Type B pancreatic cell (in vitro differentiated cells): ENCODE measurements around the gene DBP. TPM values are rescaled to one million over a fixed set of nuclear protein-coding genes. Genes with fewer than 3 reads are reported as not detected.

Experiments used
- DNase-seq: peaks from one replicate; pipeline ENCODE4 v3.0.0; 2021; ENCODE audit warnings: mixed read lengths; ENCODE audit not compliant: unreplicated experiment; ENCODE audit errors: extremely low spot score
- H3K27ac Mint-ChIP-seq: 2 replicates; pipeline ENCODE4 v1.8.0; 2021; ENCODE audit warnings: mild to moderate bottlenecking, mixed read lengths
- H3K27me3 Mint-ChIP-seq: 2 replicates; pipeline ENCODE4 v1.8.0; 2021; ENCODE audit warnings: mixed read lengths
- H3K36me3 Mint-ChIP-seq: 2 replicates; pipeline ENCODE4 v1.8.0; 2021; ENCODE audit warnings: mixed read lengths
- H3K4me1 Mint-ChIP-seq: one replicate; pipeline ENCODE4 v1.8.0; 2021; ENCODE audit warnings: mixed read lengths; ENCODE audit not compliant: unreplicated experiment
- H3K4me3 Mint-ChIP-seq: 2 replicates; pipeline ENCODE4 v1.8.0; 2021; ENCODE audit warnings: mild to moderate bottlenecking, mixed read lengths
- H3K9me3 Mint-ChIP-seq: 2 replicates; pipeline ENCODE4 v1.8.0; 2021; ENCODE audit warnings: mixed read lengths
- total RNA-seq: library from RNA; stranded (reverse); gene quantifications from 2 replicates; pipeline ENCODE4 v1.2.1, GENCODE V29; 2021; ENCODE audit warnings: low replicate concordance
- TF ChIP-seq, protein P1 (sequence below): fragments of 200-600 bp; sonication (generic); conservative IDR thresholded peaks from 2 replicates; pipeline ENCODE4 v1.5.0; 2021; ENCODE audit warnings: antibody characterized with exemption, mild to moderate bottlenecking

Gene DBP
- total RNA-seq, 1 donor from 2014 or later = 31.5 TPM

DNA sequence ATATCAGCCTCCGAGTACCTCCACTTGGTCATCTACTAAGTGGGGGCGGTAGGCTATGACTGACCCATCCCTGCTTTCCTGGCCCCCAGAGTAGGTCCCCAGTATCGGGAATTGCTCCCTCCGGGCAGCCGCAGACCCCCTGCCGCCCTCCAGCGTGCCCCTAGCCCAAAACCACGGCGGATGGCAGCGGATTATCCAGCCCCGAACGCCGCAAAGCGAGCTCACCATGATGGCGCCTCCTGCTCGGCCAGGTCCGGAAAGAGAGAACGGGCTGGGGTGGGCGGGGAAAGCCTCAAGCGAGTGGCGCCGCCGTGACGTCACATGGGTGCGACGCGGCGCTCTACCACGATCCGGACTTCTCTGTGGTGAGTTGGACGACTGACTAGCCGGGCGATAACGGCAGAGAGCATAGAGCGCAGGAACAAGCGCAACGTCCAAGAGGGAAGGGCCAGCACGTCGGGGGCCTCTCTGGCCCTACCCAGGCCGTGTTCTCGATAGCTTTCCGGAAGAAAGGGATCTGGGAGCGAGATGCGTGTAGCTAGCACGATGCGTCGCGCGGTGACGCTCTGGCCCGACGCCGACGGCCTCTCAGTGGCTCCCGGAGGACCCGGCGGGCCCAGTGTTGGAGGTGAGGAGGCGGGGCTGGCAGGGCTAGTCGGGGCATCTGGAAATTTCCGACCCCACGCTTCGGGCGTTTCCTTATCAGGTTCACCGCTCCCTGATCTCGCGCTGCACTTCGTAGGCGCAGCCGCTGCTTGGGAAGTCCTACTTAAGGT lies 18.1 kb downstream of the DBP start, which contains the start of the genes RPL18 and SPHK2:
RPL18 (minus strand) TSS at position 263 of the 776 bp plus-strand sequence; CDS start at position 228, 35 bp downstream.
SPHK2 (plus strand) TSS at position 591 of the 776 bp plus-strand sequence. CDS start 1,009 bp downstream, outside the sequence.
- peak within 1 kb of the TSS; percentile 97 for H3K4me3 Mint-ChIP-seq

DNA sequence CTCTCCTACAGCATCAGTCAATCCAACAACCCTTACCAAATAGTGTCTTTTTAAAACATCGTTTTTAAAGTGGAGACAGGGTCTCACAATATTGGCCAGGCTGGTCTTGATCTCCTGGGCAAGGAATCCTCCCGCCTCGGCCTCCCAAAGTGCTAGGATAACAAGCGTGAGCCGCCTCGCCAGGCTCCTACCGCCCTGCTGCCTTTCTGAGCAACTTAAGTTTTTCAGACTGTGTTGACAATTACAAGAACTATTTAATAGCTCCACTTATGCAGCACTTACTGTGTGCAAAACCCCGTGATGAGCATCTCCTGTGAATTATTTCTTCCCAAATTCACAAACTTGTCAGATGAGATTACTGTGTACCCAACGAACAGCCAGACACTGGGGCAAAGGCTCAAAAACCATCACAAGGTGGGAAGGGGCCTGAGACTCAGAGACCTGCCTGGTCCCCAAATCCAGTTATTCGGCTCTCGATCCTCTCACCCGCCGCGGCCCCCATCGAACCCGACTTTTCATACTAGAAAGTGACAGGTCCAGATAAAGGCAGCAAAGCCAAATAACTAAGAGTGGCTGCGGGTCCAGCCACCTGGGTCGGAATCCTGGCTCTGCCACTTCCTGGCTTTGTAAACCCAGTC lies 18.8 kb downstream of the DBP start:
- Mint-ChIP-seq H3K4me3 (peak overlapping the region; percentile 97), H3K9me3 (no peaks in the 10 kb centered on the region), H3K36me3 (peaks cover 13% of the 10 kb centered on the region), H3K27ac (peak overlapping the region; percentile 99), H3K4me1 (peaks cover 30% of the 10 kb centered on the region), H3K27me3 (no peaks in the 10 kb centered on the region)
- TF ChIP-seq, protein P1, sequence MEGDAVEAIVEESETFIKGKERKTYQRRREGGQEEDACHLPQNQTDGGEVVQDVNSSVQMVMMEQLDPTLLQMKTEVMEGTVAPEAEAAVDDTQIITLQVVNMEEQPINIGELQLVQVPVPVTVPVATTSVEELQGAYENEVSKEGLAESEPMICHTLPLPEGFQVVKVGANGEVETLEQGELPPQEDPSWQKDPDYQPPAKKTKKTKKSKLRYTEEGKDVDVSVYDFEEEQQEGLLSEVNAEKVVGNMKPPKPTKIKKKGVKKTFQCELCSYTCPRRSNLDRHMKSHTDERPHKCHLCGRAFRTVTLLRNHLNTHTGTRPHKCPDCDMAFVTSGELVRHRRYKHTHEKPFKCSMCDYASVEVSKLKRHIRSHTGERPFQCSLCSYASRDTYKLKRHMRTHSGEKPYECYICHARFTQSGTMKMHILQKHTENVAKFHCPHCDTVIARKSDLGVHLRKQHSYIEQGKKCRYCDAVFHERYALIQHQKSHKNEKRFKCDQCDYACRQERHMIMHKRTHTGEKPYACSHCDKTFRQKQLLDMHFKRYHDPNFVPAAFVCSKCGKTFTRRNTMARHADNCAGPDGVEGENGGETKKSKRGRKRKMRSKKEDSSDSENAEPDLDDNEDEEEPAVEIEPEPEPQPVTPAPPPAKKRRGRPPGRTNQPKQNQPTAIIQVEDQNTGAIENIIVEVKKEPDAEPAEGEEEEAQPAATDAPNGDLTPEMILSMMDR = no peak
- DNase-seq = no peak

More for the DNA sequence above, 18.1 kb downstream of the DBP start, which contains the start of the genes RPL18 and SPHK2:
- TF ChIP-seq, protein P1 = no peak
- H3K27me3 Mint-ChIP-seq = no peaks in the 10 kb centered on the region
- peaks cover 9% of the 10 kb centered on the region for H3K36me3 Mint-ChIP-seq
- H3K27ac Mint-ChIP-seq = peak within 1 kb of the TSS; percentile 99
- H3K4me1 Mint-ChIP-seq = peaks cover 31% of the 10 kb centered on the region
- DNase-seq = peak; percentile 98
- H3K9me3 Mint-ChIP-seq = no peaks in the 10 kb centered on the region

DNA sequence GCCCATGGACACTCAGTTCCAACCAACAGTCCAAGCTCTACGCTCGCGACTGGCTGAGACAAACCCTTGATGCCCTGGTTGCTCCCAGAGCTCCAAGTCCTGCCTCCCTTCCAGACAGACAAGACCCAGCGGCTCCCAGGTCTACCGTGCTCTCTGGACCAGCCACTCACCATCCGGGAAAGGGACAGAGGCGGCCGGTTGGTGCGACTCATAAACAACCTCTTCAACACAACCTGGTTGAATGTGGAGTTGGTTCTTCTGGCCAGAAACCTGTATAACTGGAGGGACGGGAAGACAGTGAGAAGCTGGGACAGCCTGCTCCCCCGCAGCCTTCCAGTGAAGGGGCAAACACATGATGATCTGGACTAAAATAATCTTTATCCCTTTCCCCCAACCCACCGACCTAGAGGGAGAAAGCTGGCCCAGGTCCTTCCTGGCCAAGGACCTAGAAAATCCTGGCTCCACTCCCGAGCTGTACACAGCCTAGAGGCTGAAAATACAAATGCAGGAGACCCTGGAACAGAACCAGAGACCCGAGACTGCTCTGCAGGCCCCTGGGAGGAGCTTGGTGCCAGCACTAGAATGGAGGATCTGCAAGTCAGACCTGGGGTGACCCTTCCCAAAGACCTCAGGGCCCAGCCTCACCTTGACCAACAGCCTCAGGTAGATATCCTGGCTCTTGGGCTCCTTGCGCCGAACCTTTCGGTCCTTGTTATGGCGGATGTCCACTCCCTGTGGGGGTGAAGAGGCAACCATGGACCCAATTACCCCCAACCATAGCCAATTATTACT lies 19.8 kb downstream of the DBP start:
- Mint-ChIP-seq H3K4me1 (peaks cover 26% of the 10 kb centered on the region), H3K27ac (peak overlapping the region; percentile 99), H3K4me3 (peak overlapping the region; percentile 97)

DNA sequence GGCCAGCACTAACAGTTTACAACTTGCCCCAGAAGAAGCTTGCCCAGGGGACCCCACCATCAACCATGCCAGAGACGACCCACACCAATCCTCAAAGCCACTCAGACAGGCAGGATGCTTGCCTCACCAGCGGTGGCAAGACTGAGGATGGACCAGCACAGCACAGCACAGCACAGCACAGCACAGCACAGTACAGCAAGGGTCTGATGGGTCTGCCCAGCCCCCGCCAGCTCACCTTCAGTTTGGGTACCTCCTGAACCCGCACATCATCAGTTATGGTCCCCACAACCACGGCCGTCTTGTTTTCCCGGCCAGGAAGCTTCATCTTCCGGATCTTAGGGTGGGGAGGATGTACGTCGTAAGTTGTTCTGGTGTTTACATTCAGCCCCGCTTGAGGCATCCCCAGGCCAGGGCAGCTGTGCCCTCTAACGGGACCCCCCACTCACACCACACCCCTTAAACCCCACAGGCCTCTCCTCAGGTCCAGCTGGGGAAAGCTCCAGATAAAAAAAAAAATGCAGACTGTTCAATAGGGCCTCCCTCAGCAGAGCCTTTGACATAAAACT lies 20.6 kb downstream of the DBP start:
- peak overlapping the region; percentile 99 for H3K27ac Mint-ChIP-seq

More for the DNA sequence above, 19.8 kb downstream of the DBP start:
- Mint-ChIP-seq H3K9me3 (no peaks in the 10 kb centered on the region), H3K36me3 (peaks cover 13% of the 10 kb centered on the region), H3K27me3 (no peaks in the 10 kb centered on the region)
- TF ChIP-seq, protein P1 = no peak
- no peak for DNase-seq

More for the DNA sequence above, 20.6 kb downstream of the DBP start:
- H3K36me3 Mint-ChIP-seq = peaks cover 13% of the 10 kb centered on the region
- H3K27me3 Mint-ChIP-seq = no peaks in the 10 kb centered on the region
- peaks cover 22% of the 10 kb centered on the region for H3K4me1 Mint-ChIP-seq
- H3K9me3 Mint-ChIP-seq = no peaks in the 10 kb centered on the region
- H3K4me3 Mint-ChIP-seq = peak overlapping the region; percentile 97
- no peak for DNase-seq
- TF ChIP-seq, protein P1 = no peak
